Stimulated activated naive CD8-positive, alpha-beta T cell treated with anti-CD3 and anti-CD28 coated beads, Interleukin-15, Interleukin-2, amounts not matched to agents 100 ng/mL and 50 ng/mL, for 24 hours (primary cell): ENCODE results near the gene MDP1.
A peak's percentile ranks its signal among the peaks of the same experiment; 100 is the strongest.

Experiments
- H3K27ac Mint-ChIP-seq: one replicate; pipeline ENCODE4 v1.8.0; 2021; ENCODE audit warnings: mild to moderate bottlenecking, mixed read lengths
- H3K27me3 Mint-ChIP-seq: one replicate; pipeline ENCODE4 v1.8.0; 2021; ENCODE audit warnings: mixed read lengths
- H3K36me3 Mint-ChIP-seq: one replicate; pipeline ENCODE4 v1.8.0; 2021; ENCODE audit warnings: low read depth, mixed read lengths
- H3K4me1 Mint-ChIP-seq: one replicate; pipeline ENCODE4 v1.8.0; 2021; ENCODE audit warnings: low read depth, mixed read lengths
- H3K4me3 Mint-ChIP-seq: one replicate; pipeline ENCODE4 v1.8.0; 2021; ENCODE audit warnings: mild to moderate bottlenecking, mixed read lengths
- H3K9me3 Mint-ChIP-seq: one replicate; pipeline ENCODE4 v1.8.0; 2021; ENCODE audit warnings: mixed read lengths

The MDP1 gene

GRCh38 chr14:24188251-24189058 is 27.4 kb downstream of the MDP1 start, which contains the start of gene IPO4:
Gene IPO4 (minus strand): TSS chr14:24188816. CDS start chr14:24188787, 29 bp downstream.
- Mint-ChIP-seq H3K4me1 (peaks cover 46% of the 10 kb centered on the region), H3K9me3 (no peaks in the 10 kb centered on the region), H3K36me3 (peaks cover 53% of the 10 kb centered on the region), H3K4me3 (peak within 1 kb of the TSS; percentile 90), H3K27me3 (no peaks in the 10 kb centered on the region), H3K27ac (peak within 1 kb of the TSS; percentile 95)

- Mint-ChIP-seq H3K27ac (peak overlapping the region; percentile 95), H3K9me3 (no peaks in the 10 kb centered on the region), H3K4me1 (peaks cover 39% of the 10 kb centered on the region), H3K36me3 (peaks cover 53% of the 10 kb centered on the region), H3K4me3 (peak overlapping the region; percentile 90), H3K27me3 (no peaks in the 10 kb centered on the region)
Observed at GRCh38 chr14:24187539-24187915, 28.3 kb downstream of the MDP1 start.

DNA sequence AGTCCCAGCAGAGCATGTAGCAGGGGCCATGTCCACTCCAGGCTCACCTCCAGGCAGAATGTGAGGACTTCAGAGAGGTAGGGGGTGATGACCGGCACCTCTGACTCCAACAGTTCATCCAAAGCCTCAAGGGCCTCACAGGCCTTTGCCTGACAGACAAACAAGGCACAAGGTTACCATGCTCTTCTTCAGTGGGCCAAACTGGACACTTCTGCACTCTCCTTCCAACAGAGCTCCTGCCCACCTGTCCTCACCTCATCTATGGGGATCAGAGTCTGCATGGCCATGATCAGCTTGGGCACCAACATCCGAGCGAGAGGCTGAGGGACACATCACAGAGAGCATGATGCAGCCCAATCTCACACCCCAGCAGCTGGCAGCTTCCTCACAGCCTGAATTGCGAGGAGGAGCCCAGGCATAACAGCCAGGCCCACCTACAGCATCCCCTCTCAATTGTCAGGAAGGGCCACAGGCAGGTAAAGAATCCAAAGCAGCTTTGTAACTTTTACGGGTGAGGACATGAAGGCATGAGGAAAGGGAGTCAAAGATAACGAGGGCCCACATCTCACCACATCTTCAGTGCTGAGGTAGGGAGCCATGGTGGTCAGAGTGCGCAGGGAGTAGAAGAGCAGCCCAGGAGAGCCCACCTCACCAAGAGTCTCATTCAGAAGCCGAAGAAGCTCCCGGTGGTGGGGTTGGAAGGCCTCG is 28.9 kb downstream of the MDP1 start:
- Mint-ChIP-seq H3K4me1 (peaks cover 34% of the 10 kb centered on the region), H3K9me3 (no peaks in the 10 kb centered on the region), H3K27me3 (no peaks in the 10 kb centered on the region), H3K27ac (peak overlapping the region; percentile 59), H3K4me3 (peak overlapping the region; percentile 90), H3K36me3 (peaks cover 54% of the 10 kb centered on the region)

DNA sequence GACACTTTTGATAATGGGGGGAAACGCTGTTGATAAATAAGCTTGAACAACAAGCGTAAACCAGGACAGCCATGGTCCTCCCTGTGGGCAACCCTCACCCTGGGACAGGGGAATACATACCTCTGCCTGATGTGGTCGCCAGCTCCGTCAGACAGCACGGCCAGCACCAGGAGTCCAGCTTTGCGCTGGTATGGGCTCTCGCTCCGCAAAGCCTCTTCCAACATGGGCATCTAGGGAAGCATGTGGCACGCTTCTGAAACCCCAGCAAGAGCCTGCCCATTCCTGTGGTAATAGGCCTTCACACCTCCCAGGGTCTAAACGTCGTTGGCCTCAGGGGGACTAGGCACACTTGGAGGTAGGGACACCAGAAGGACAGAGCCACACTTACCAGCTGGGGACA is 30.1 kb downstream of the MDP1 start:
- Mint-ChIP-seq H3K9me3 (no peaks in the 10 kb centered on the region), H3K4me3 (no peak overlapping the region), H3K27me3 (no peaks in the 10 kb centered on the region), H3K4me1 (peaks cover 32% of the 10 kb centered on the region), H3K36me3 (peaks cover 57% of the 10 kb centered on the region), H3K27ac (peak overlapping the region; percentile 55)

- Mint-ChIP-seq H3K27ac (no peak overlapping the region), H3K4me3 (no peak overlapping the region), H3K36me3 (peaks cover 54% of the 10 kb centered on the region), H3K9me3 (no peaks in the 10 kb centered on the region), H3K4me1 (peaks cover 27% of the 10 kb centered on the region), H3K27me3 (no peaks in the 10 kb centered on the region)
Observed at GRCh38 chr14:24185026-24185425, 30.8 kb downstream of the MDP1 start.

- Mint-ChIP-seq H3K4me3 (no peak overlapping the region), H3K27ac (no peak overlapping the region), H3K27me3 (no peaks in the 10 kb centered on the region)
Observed at GRCh38 chr14:24184104-24184970, 31.5 kb downstream of the MDP1 start.

DNA sequence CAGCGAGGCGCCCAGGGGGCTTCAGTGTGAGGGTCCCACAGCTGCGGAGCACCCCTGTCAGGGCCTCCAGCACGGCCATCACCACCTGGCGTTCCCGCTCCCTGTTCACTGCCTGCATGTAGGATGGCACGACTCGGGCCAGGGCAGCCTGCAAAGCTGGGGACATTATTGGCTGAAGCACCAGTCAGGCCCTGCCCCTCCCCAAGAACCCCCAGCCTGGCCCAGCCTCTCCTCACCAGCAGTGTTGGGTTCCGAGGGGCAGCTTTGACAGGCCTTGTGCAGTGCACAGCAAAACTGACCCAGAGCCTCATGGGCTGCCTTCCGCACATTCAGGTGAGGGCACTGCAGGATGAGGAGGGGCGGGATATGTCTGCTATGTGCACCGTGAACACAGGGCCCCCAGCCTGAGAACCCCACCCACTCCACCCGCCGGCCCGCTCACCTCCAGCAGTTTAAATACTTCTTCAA is 32.8 kb downstream of the MDP1 start:
- Mint-ChIP-seq H3K4me1 (peaks cover 16% of the 10 kb centered on the region), H3K4me3 (no peak overlapping the region), H3K9me3 (no peaks in the 10 kb centered on the region), H3K36me3 (peaks cover 63% of the 10 kb centered on the region), H3K27me3 (no peaks in the 10 kb centered on the region), H3K27ac (no peak overlapping the region)

More at GRCh38 chr14:24184104-24184970, 31.5 kb downstream of the MDP1 start:
- no peaks in the 10 kb centered on the region for H3K9me3 Mint-ChIP-seq
- H3K4me1 Mint-ChIP-seq, result peaks cover 23% of the 10 kb centered on the region
- H3K36me3 Mint-ChIP-seq, result peaks cover 57% of the 10 kb centered on the region

DNA sequence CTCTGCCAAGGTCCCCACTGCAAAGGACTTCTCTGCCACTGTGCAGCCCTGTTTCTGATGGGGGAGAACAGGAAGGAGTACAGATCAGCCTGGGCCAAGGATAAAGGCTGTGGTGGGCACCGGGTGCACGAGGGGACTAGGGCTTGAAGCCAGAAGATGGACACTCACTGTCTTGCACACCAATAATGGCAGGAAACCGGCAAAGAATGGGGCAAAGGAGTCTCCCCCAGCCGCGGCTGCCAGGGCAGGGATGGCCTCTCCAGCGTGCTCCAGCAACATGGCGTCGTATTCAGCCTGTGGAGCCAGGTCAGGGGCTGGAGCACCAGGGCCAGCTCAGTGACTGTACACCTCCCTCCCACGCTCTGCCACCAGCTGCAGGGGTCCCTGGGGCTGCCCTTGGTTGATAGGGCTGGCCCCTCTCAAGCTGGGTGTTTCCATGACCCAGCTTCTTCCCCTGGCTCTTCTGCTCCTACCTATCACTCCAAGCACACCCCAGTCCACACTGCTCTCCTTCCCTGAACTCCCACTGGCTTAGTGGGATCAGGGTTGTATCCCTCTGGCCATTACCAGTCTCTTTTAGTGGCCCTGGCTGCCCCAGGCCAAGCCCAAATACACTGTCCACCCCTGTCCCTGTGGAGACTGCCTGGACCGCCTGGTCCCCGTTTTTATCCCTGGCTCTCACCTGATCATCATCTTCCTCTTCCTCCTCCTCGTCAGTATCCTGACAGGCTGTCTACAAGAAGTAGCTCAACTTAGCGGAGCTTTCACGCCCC is 33.6 kb downstream of the MDP1 start:
- peak overlapping the region; percentile 65 for H3K27ac Mint-ChIP-seq
- H3K36me3 Mint-ChIP-seq, result peaks cover 57% of the 10 kb centered on the region
- H3K9me3 Mint-ChIP-seq, result no peaks in the 10 kb centered on the region
- no peak overlapping the region for H3K4me3 Mint-ChIP-seq
- no peaks in the 10 kb centered on the region for H3K27me3 Mint-ChIP-seq
- H3K4me1 Mint-ChIP-seq, result peaks cover 9% of the 10 kb centered on the region

GRCh38 chr14:24181371-24182077 is 34.3 kb downstream of the MDP1 start:
- no peak overlapping the region for H3K27ac Mint-ChIP-seq
- H3K4me3 Mint-ChIP-seq, result no peak overlapping the region
- no peaks in the 10 kb centered on the region for H3K27me3 Mint-ChIP-seq
- H3K4me1 Mint-ChIP-seq, result peaks cover 3% of the 10 kb centered on the region
- peaks cover 56% of the 10 kb centered on the region for H3K36me3 Mint-ChIP-seq
- H3K9me3 Mint-ChIP-seq, result no peaks in the 10 kb centered on the region

DNA sequence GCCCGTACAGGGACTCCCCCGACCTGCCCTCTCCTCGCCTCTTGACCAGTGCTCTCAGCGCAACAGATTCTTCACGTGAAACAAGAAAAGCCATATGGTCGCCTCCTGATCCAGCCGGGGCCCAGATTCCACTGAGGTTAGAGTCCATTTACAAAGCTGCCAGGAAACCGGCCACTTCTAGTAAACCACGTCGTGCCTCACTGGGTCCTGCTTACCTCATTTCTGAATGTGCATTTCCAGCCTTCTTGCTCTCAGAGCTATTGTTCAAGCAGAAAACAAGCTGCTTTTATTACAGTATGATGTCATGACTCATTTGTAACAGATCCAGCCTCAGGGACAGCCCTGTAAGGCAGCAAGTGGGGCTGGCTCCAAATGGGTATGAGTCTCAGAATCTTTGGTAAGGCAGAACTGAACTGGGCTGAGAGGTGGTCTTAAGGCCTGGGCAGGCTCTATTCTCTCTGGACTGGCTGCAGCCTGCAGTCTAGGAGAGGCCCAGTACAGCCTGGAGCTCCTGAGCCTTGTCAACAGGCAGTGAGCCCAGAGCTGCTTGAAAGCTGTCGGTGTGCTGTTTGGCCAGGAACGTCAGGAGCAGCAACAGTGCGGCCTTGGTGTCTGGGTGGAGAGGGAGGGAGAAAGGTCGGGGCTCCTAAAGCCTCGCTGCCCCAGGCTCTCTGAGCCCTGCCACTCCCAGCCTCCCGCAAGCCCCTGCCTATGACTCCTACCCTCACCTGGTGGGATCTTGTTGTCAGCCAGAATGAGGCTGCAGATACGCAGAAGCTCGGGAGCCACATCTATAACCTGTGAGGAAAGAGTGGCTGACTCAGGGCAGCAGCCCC is 35.7 kb downstream of the MDP1 start:
- Mint-ChIP-seq H3K27ac (peak overlapping the region; percentile 71), H3K4me3 (peak overlapping the region; percentile 13), H3K9me3 (no peaks in the 10 kb centered on the region), H3K27me3 (no peaks in the 10 kb centered on the region), H3K36me3 (peaks cover 50% of the 10 kb centered on the region), H3K4me1 (peaks cover 3% of the 10 kb centered on the region)

GRCh38 chr14:24179294-24179960 is 36.4 kb downstream of the MDP1 start:
- no peaks in the 10 kb centered on the region for H3K27me3 Mint-ChIP-seq
- peaks cover 3% of the 10 kb centered on the region for H3K4me1 Mint-ChIP-seq
- H3K9me3 Mint-ChIP-seq, result no peaks in the 10 kb centered on the region
- peak overlapping the region; percentile 71 for H3K27ac Mint-ChIP-seq
- peak overlapping the region; percentile 13 for H3K4me3 Mint-ChIP-seq
- H3K36me3 Mint-ChIP-seq, result peaks cover 52% of the 10 kb centered on the region

DNA sequence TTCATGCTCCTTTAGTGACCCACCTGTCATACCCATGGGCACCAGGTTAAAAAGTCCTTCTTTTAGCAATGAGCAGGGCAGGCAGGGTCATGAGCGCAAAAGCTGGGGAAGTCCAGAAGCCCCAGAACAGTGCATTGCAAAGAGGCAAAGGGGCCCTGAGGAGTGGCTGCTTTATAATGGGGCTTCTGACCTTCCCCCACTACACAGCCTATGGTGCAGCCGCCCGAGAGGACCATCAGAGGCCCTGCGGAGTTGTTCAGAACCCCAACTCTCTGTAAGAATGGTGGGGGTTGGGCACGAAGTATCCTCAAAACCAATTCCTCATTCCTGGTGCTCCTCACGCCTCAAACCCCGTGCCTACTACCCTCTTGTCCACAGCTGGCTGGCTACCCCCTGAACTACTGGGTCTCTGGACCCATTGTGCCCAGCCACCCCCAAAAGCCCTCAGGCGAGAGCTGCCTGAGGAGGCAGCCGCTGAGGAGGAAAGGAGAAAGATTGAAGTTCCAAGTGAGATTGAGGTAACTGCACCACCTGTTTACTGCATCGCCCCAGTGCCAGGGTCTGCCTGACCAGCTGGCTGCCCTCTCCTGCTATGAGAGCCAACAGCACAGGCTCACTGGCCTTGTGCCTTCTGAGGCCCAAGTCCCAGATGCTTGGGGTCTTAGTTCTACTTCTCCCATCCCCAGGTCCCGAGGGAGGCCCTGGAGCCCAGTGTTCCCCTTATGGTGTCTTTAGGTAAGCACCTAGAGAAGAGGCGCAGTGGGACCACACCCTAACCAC is 37.3 kb downstream of the MDP1 start:
- H3K9me3 Mint-ChIP-seq, result no peaks in the 10 kb centered on the region
- H3K36me3 Mint-ChIP-seq, result peaks cover 54% of the 10 kb centered on the region
- no peak overlapping the region for H3K4me3 Mint-ChIP-seq
- no peaks in the 10 kb centered on the region for H3K27me3 Mint-ChIP-seq
- H3K27ac Mint-ChIP-seq, result peak overlapping the region; percentile 38
- peaks cover 3% of the 10 kb centered on the region for H3K4me1 Mint-ChIP-seq
